Stimulated activated CD8-positive, alpha-beta memory T cell treated with anti-CD3 and anti-CD28 coated beads, Interleukin-4, amount 100 ng/mL, for 1 hour (primary cell): ENCODE measurements around the gene HTRA2.
"Not testable (repeated sequence)": the region's sequence is repeated elsewhere in the genome, so short reads cannot be mapped to it uniquely, and the experiment has no call there.

ENCODE experiments used
- DNase-seq, 2 donors: peaks; one replicate each; pipeline ENCODE4 v3.0.0-alpha.2; 2020; ENCODE audit warnings: low read depth in 2 of 2, low spot score in 1 of 2

The HTRA2 gene

GRCh38 chr2:74529357-74530238 lies at the start of gene HTRA2, which contains the start of gene AUP1:
TSS of gene HTRA2 (plus strand) at chr2:74529933. CDS start at chr2:74530007, 74 bp downstream.
TSS of gene AUP1 (minus strand) at chr2:74529706. CDS start at chr2:74529629, 77 bp downstream.
- peak; percentile 65 to 72 for DNase-seq

- DNase-seq, result no peak
Observed at GRCh38 chr2:74481431-74481830, 48.3 kb upstream of the HTRA2 start.

DNA sequence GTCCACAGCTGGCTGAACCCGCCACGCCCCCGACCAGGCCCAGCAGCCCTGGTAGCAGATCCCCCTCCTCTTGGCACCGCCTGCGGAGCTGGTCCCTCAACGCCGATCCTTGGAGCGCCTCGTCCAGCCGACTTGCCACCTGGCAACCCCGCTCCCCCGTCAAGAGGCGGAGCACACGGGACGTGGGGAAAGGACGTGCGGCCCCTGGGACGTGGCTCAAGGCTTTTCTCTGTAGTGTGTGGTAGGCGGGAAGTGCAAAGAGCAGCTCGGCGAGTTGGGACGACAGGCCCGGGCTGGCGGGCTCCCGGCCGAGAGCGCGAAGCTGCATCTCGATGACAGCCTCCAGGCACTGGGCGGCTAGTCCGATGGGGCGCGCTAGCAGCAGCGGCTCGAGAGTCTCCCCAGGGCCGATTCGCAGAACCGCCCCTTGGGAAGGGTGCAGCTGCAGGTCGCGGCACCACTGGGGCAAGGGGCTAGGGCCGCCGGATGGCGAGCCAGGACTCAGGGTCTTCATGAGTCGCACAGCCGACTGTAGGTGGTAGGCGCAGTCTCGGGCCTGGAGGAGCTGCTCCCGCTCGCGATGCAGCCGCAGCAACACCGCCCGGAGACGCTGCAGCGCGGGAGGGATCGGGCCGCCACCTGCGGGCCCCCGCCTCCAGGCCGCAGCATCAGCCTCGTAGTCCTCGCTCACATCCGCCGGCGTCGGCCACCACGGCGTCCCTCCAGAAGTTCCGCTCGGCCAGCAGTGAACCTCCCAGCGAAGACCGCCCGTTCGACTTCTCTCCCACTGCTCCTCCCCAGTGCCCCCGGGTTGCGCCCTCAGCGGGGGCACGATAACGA lies 47.6 kb upstream of the HTRA2 start:
- DNase-seq, result no peak

DNA sequence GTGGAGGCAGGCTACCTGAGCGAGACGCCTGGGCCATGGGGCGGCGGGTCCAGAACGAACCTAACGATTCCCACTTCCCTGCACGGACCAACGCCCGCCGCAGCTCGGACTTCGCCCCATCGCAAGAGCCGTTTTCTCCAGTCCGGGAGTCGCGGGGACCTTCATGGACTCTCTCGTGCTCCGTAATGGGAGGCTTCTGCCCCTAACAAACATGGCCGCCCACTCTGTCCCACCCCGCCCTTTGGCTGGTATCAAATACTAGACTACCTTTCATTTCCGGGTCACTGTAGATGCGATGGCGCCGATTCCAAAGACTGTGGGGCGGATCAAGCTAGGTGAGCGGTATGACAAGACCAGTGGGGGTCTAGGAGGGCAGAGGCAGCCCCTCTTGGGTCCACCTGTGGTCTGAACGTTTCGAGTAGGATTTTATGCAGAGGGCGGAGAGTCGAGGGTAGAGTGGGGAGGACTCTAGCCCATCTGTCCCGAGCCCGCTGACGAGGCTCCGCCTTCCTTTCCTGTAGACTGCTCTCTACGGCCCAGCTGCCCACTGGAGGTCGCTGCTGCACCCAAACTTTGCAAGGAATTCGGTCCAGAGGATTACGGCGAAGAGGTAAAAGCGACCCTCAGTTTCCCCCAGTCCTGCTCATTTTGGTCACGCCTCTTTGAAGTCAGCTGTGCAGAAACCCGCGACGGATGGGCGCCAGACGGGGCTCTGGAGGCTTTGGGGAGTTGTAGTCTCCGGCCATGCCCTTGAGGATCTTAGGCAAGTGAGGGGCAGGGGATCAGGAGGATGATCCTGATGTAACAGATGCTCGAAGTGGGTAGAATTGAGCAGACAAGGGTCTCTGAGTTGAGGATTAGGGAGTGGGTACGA lies 46.7 kb upstream of the HTRA2 start, which contains the start of the genes CCDC142 and TTC31:
Gene CCDC142, minus strand, starts transcription at position 198 of the 874 bp plus-strand sequence. Its CDS starts 161 bp downstream, at position 37.
Gene TTC31, plus strand, starts transcription at position 281 of the 874 bp plus-strand sequence. Its CDS starts 15 bp downstream, at position 296.
- peak; percentile 82 to 86 for DNase-seq

GRCh38 chr2:74483675-74484164 lies 46.0 kb upstream of the HTRA2 start:
- not testable (repeated sequence) for DNase-seq

DNA sequence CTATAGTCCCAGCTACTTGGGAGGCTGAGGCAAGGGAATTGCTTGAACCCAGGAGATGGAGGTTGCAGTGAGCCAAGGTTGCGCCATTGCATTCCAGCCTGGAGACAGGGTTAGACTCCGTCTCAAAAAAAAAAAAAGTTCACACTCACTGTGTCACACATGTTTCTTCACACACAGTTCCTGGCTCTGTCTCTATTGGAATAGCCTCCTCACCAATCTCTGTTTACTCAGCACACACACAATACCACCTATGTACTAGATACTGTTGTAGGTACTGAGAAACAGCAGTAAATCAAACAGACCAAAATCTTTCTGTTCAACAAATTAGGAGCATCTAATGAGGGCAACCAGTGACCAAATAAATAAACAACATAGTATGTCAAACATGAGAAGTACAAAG lies 43.6 kb upstream of the HTRA2 start:
- no peak for DNase-seq

GRCh38 chr2:74488643-74489481 lies 40.9 kb upstream of the HTRA2 start:
- no peak for DNase-seq

DNA sequence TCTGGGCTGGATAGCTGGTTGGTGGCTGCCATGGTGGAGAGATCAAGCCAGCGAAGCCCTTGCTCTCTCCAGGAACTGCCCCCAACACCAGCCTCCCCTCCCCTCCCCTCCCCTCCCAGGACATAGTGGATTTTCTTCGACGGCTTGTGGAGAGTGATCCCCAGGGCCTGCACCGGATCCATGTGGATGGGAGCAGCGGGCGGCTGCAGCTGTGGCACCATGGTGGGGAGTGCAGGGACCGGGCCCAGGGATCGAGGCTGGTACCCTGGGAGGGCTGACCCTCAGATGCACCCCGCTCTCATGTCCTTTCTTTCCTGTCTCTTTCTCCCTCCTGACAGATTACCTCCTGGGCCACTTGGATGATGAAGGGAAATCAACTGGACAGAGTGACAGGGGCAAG lies 39.8 kb upstream of the HTRA2 start:
- DNase-seq, result no peak

- no peak for DNase-seq
Observed at GRCh38 chr2:74491648-74492544, 37.8 kb upstream of the HTRA2 start.

DNA sequence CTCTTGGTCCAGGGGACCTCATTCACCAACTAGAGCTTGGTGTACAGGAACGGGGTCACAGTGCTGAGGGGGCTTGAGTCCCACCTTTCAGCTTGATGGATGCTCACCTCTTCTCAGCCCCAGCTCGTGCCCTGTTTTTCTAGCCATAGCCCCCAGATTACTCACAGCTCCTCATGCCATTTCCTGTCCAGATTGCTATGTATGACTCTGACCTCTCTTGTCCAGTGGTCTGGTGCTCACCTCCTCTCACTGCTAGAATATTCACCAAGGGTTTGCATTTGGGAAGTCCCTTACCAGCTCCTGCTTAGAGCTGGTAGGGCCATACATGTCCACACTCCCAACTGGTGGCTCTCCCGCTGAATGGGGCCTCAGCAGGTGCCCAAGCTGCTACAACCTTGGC lies 36.2 kb upstream of the HTRA2 start:
- DNase-seq, result no peak

DNA sequence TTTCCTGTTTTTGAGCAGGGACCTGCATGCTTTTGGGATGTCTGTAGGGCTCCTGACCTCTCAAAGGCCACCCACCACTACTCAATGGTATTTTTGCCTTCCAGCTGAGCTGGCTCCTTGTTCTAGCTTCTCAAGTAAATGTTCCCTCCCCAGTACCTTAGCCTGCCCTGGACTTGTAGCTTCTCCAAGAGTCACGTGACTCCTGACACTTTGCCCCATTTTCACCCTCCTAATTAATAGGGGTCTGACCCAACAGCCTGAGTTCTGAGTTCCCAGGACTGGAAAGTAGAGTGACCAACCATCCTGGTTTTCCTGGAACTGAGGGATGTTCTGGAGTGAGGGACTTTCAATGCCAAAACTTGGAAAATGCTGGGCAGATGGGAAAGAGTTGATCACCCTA lies 34.3 kb upstream of the HTRA2 start:
- DNase-seq, result no peak

DNA sequence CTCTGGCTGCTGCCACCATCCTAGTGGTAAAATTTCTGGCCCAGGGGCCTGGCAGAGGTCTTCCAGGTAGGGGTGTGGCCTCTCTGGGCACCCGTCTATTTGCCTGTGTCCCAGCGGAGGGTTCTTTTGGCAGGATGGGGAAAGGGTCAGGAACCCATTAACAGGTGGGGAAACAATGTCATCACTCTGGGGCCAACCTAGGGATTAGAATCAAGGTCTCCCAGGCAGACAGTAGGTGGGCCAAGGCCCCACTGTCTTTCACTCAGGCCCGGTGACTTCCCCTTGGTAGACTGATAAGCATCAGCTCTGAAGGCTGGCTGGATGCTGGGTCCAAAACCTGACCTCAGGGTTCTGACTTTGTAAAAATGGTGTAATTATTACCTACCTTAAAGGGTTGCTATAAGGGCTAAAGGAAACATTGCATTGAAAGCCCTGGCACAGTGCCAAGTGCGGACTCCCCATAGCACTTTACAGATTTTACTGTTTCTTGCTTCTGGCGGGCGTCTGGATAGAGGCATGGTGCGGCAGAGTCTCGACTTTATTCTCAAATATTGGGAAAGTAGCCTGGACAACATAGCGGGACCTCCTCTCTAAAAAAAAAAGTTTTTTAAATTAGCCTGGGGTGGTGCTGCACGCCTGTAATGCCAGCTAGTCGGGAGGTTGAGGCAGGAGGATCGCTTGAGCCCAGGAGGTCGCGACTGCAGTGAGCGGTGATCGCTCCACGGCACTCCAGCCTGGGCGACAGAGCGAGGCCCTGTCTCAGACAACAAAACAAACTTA lies 32.5 kb upstream of the HTRA2 start:
- DNase-seq, result no peak

DNA sequence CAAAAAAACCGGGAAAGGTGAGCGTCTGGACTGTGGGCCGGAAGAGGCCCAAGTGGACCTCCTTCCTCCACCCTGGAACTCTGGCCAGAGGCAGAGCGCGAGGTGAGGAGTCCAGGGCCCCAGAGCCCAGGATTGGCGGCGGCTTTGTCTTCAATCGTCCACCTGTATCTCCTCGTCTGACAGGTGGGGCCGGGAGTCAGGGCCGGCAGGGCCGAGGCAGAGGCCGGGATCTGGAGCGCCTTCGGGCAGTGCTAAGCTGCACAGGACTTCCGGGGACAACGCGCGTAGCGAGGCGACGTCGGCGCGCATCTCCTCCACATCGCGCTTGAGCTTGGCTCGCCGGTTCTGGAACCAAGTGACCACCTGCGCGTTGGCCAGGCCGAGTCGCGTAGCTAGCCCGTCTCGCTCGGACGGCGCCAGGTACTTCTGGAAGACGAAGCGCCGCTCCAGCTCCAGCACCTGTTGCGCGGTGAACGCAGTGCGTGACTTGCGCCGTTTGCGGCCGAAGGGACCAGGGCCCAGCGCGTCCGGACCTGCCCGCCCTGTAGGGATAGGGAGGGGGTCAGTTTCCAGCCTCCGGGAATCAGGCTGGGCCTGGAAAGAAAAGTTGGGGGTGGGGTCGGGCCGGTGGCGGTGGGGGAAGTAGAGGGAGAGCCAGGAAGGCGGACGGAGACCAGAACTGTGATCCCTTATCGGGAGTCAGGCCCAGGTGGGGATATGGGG lies 31.8 kb upstream of the HTRA2 start:
- DNase-seq, result no peak

DNA sequence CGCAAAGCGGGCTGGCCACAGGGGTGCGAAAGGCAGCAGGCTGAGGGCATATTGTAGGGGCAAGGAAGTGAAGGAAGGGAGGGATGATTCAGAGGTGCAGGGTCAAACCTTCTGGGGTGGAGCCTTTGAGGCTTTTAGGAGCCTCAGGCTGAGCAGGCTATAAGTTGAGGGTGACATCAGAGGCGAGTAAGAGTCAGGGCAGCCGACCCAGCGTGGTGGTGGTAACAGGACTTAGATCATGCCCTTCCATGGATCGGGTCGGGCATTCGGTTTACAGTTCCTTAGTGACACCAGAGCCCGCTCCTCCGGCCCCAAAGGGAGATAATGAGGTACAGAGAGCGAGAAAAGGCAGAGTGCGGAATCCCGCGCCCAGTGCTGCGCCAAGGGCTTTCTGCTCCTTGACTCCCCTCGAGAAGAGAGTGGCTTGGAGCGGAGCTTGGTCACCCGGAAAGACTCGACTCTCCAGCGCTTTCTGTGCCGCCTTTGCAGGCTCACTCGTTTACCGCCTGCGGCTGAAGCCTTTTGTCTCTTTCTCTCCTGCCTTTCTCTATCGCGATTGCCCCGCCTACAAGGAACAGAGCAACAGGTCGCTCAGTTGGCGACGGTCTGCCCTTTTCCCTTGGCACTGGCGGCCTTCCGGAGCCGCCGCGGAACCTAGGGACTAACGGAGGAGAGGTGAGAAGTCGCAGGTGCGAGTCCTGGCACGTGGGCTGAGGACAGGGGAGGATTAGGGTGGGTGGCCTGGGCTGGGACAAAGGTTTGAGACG lies 31.1 kb upstream of the HTRA2 start:
- DNase-seq, result no peak

DNA sequence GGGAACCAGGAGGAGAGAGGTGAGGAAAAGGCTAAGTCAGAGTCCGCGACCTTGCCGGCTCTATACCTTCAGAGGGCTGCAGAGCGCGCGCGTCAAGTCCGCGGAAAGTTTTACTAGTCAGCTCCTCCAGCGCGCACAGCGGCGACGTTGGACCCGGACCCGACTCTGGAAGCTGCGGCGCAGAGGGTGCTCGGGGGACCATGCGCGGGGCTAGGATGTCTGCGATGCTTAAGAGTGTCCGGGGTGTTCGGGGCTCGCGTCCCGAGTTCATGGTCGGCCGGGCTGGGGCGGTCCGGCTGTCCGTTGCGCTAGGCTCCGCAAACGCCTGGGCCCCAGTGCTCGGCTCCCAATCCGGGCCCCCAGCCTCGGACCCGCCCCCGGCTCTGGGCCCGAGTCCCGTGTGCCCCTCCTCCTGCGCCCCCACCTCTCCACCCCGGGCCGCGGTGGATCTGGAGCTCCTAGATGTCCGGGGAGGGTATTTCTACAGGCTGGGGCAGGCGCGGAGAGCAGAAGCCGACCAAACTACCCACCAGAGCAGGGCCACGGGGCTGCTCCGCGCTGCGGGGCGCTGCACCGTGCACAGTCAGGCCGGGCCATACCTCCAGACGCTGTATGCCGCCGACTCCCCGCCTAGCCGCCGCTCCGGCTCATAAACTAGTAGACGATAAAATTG lies 30.3 kb upstream of the HTRA2 start, which contains the start of gene LBX2:
Gene LBX2, minus strand, starts transcription at position 337 of the 673 bp plus-strand sequence. Its CDS starts 66 bp downstream, at position 271.
- DNase-seq, result no peak
